GM21786 (cell line): ENCODE measurements around the gene RAB44.
A peak's percentile ranks its signal among the peaks of the same experiment; 100 is the strongest.

Experiments used
- ATAC-seq: cut with Tn5 transposase; IDR thresholded peaks from one replicate; pipeline ENCODE4 v1.9.1; 2021; ENCODE audit not compliant: unreplicated experiment

Gene RAB44

DNA sequence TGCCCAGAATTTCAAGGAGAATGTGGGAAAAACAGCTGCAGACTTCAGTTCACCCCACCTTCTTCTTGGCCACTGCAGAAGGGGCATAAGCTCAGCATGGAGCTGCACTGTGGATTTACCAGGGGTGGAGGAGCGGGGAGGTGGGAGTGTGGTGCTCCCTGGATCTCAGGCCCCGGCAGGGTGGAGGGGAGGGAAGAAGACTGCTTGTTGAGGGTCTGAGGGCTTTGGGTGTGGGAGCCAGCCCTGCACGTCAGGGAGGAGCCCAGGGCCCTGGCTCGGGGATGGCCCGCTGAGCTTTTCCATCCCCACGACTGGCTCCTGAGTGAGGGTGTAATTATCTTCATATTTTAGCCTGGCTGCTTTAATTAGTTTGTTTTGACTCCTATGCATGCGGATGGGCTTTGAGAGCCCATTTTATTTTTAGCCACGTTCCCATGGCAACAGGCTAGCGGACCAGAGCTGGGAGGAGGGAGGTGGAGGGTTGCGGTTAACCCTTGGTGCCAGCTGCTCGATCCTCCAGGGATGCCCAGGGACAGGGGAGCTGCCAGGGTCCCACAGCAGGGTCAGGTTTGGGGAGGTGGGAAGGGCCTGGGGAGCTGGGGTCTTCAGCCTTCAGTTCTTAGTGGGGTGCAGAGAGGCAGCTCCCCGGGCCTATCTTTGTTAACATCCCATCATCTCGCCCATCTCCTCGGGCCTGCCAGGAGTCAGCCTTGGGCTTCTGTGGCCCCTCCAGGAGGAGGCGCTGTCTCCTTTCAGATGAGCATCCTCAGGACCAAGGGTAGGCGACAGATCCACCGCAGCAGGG is 68.2 kb downstream of the RAB44 start:
- ATAC-seq: peak; percentile 65

DNA sequence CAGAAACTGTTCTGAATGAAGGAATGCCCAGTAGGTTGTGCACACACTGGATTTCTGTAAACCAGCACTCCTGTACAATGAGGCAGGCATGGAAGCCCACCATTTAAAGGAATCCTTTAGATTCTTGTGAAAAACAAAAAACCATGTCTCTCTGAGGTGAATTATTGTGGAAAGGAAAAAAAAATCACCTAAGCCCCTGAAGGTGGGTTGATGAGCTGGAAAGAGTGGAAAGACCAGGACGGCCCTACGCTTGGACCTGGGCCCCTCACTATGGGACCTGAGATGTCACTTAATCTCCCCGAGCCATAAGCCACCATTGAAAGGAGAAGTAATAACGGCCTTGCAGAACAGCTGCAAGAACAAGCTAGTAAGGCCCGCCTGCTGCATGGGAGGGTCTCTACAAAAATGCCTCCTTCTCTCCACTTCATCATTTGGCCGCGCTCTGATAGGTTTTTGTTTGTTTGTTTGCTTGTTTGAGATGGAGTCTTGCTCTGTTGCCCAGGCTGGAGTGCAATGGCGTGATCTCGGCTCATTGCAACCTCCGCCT is 68.8 kb downstream of the RAB44 start:
- no peak for ATAC-seq

DNA sequence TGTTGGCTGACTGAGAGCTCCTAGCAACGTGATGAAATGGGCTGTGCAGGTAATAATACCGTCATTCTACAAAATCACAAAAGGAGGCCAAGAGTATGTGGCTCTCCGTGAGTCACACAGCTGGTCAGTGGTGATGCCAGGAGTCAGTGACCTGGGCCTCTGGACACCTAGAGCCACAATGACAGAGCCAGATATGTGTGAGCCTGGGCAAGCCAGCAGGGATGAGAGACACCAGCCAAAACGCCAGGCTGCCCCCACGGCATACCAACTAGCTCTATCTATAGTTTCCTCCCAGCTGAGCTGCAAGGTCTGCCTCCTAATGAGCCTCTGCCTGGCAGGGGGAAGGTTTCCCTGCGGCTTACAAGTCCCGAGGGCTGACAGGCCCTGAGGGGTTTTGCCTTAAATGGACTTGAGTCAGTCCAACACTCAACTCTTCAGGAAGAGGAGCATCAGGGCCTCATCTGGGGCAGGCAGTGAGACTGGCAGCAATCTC is 71.6 kb downstream of the RAB44 start:
- ATAC-seq: no peak

DNA sequence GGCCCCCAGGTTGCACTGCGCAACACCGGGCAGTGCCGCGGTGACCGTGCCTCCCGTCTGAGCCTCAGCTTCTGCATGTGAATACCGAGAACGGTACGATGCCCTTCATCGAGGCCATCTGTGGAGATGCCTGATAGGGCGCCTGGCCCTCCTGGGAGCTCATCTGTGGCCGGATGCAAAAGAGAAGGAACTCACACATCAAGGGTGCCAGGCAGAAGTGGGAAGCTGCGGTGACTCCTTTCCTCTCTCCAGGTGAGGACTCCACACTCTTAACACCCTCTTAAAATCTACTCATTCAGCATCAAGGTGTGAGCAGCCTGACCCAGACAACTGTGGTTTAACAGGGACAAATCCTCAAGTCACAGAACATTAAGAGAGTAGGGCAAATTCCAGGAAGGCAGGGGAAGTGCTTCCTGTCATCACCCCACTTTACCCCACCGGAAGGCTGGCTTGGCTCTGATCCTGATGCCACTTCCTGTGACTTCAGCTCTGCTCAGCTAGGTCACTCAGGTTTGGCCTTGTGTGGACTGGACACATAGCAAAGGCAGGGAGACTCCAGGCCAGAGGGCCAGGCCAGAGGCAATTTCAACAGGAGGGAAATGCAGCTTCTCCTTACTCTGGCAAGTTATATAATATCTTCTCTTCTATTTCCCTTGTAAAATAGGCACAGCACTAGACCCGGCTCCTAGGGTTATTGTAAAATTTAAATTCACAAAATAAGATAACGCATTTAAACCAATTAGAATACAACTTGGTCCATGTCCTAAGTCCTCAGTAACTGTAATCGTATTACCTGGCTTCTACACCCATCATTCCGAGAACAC is 72.3 kb downstream of the RAB44 start:
- ATAC-seq: no peak

DNA sequence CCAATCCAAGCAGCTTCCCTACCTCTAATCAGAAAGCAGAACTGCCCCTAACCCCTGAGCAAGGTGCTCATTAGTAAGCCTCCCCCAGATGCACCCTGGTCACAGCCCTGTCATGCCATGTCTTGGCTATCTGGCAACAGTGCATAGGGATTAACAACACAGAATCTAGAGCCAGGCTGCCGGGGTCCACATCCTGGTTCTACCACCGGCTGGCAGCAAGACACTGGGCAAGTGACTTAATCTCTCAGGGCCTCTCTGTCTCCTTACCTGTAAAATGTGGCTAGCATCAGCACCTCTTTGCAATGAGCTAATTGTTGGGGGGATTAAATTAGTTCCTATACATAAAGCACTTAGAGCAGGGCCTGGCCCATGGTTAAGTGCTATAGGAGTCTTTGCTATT is 73.5 kb downstream of the RAB44 start:
- ATAC-seq: no peak

DNA sequence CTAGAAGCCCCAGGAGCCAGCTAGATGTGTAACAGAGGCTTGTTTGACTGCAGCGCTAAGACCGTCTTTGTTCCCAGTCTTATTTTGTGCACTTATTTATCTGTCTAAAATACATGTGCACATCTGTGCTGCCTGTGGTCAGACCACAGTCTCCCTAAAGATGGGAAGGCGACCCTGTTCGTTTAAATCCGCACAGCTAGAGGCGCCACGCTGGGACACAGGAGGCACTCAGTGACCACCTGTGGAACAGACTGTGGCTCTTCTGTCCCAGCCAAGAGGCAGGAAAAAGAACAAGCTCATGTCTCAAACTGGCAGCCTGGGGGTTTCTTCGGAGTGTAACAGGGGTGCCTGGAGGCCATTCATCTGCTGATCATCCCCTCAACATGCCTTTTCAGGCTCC is 74.8 kb downstream of the RAB44 start:
- no peak for ATAC-seq

DNA sequence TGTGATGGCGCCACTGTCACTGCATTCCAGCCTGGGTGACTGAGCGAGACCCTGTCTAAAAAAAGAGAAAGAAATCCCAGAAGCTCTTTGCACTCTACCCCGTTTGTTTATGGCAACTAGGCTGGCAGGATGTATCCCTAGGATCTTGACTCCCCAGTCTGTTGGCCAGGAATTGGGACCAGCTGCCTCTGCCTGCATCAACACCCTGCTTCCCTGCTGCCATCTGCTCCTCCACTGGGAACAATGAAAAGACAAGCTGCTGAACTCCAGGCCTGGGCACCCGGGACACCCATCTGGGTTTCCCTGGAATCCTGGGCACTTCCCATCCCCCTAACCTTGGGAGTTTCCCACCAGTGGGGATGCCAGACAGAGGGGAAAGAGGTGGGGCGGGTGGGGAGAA is 76.7 kb downstream of the RAB44 start:
- no peak for ATAC-seq

DNA sequence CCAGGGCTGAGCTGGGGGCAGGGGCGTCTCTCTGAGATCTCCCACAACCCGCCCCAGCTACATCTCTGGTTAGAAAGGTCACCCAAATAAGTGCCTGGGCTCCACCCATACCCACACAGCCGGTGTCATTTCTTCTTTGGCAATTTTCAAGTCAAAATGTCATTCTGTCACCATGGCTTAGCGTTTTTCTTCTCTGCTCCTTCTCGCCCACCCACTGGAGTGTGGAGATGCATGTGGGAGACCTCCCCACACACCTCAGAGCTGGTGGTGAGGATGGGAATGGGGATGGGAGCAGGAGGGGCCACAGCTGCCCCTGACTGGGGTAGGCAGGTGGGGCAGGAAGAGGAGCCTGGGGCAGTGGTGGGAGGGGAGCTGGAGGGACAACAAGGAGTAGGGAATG is 78.5 kb downstream of the RAB44 start:
- no peak for ATAC-seq

DNA sequence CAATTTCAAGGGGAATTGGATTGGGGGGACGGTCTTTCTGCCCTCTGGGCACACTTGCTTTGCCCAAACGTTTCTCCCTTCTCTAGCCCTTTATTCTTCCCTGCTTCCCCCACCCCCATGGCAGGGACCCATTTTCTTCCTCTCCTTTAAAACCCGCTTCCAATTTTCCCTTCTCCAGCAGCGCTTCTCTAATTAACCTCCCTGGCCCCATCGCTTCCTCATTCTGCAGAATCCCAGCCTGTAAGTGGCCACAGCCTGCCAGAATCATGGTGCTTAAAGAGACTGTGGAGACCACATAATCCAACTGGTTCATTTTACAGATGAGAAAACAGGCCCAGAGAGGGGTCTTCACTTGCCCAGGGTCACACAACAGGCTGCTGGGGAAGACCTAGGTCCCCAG is 80.2 kb downstream of the RAB44 start:
- ATAC-seq: no peak

DNA sequence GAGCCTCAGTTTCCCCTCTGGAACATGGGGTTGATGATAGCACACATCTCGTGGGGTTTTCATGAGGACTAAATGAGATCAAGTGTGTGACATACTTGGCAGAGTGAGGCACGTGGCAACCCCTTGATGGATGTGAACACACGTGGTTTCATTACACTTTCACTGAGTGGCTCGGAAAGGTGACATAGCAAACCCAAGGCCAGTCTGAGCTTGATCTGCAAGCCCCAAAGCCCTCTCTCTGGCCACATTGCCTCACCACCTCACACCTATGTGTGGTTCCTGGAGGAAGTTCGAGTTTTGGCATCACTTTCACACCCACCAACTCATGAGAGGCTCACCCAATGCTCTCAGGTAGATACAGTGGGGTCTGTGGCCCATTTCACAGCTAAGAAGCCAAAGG is 81.6 kb downstream of the RAB44 start:
- no peak for ATAC-seq

DNA sequence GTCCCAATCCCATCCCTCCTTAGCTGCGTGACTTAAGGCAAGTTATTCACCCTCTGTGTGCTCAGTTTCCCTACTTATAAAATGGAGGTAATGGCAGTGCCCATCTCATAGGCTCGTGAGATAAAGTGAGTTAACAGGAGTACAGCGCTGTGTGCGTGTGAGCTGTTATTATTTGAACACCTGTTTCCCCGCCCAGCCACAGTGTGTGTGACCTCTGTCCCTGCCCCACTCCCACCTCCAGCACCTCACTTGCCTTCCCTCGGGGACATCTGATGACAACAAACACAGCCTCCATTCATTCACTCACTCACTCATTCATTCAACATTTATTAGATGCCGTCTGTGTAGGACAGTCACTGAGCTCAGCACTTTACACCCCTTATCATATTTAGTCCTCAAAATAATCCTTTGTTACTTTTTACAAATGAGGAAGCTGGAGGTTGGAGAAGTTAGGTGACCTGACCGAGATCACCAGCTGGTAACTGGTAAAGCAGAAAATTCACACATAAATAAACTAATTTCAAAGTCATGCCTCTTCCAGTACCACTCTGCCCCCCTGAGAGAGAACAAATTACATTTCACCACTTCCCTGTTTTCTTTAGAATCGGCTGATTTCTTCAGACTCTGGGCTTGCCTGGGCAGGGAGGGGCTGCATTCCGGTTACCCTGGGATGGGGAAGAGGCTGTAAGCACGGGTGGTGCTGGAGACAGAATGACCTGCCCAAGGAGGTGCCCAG is 83.0 kb downstream of the RAB44 start:
- no peak for ATAC-seq

DNA sequence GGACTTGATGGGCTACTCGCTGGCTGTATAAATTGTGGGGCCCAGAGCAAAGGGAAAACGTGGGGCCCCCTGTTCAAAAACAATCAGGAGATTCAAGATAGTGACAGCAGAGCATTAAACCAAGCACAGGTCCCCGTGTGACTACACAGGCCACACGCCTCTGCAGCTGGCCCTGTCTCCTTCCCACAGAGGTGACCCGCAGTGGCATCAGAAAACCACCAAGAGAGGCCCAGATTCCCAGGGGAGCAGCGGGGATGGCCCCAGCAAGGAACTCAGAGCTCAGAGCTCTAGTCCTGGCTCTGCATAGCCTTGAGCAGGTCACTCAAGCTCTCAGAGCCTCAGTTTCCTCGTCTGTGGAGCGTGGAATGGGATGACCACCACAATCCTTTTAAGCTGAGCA is 84.0 kb downstream of the RAB44 start:
- ATAC-seq: peak; percentile 59
